NB4 (cell line): ENCODE measurements around the gene FAM217B.

Source experiments
- DNase-seq: peaks from one replicate; pipeline ENCODE4 v3.0.0; 2010; ENCODE audit warnings: low read depth
- H3K4me3 ChIP-seq: one replicate; pipeline ENCODE4 v1.5.1; 2011; ENCODE audit warnings: mild to moderate bottlenecking, low read depth, low read length, moderate library complexity
- CTCF ChIP-seq: IDR thresholded peaks from one replicate; pipeline ENCODE4 v1.5.1; 2012; ENCODE audit warnings: low read depth, low read length
- MYC ChIP-seq: IDR thresholded peaks from 2 replicates; pipeline ENCODE4 v1.6.1; 2011; ENCODE audit warnings: low read depth, low read length
- POLR2A ChIP-seq: IDR thresholded peaks from 2 replicates; pipeline ENCODE4 v1.6.1; 2011; ENCODE audit warnings: mild to moderate bottlenecking; ENCODE audit not compliant: insufficient read length; ENCODE audit errors: extremely low read depth
- TF ChIP-seq, protein P1 (sequence below): IDR thresholded peaks from 2 replicates; pipeline ENCODE4 v1.6.1; 2011; ENCODE audit warnings: low read depth, low read length

FAM217B gene

DNA sequence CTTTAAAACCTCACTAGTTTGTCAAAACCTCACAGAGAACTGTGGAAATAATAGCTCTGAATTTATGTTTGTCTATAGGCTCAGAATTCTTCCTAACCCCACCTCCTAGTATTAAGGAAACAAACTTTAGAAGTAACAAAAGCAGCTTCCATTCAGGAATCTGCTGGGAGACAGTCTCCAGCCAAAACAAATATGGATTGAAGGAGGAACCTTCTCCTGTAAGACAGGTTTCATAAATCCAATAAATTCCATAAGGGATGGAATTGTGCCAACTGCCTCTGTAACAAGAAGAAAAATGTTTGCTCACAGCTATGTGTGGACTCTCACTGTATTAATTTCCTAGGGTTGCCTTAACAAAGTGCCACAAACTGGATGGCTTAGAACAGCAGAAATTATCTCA is 14.3 kb upstream of the FAM217B start:
- no peak for DNase-seq
- no peak for TF ChIP-seq CTCF
- H3K4me3 ChIP-seq: no peak overlapping the region

- no peak for DNase-seq
- TF ChIP-seq CTCF (no peak), POLR2A (no peak), MYC (no peak)
- TF ChIP-seq, protein P1, sequence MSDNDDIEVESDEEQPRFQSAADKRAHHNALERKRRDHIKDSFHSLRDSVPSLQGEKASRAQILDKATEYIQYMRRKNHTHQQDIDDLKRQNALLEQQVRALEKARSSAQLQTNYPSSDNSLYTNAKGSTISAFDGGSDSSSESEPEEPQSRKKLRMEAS: no peak
- H3K4me3 ChIP-seq: no peak overlapping the region
These were observed 8.5 kb upstream of the FAM217B start for GRCh38 chr20:59931511-59932312.

GRCh38 chr20:59932616-59933295 is 7.4 kb upstream of the FAM217B start:
- no peak for TF ChIP-seq MYC
- DNase-seq: no peak
- no peak overlapping the region for H3K4me3 ChIP-seq

- no peak for DNase-seq
- no peak within 1 kb of the TSS for H3K4me3 ChIP-seq
- TF ChIP-seq MYC: no peak
- TF ChIP-seq, protein P1: no peak
- no peak for TF ChIP-seq POLR2A
- TF ChIP-seq CTCF: no peak
These were observed 6.8 kb upstream of the FAM217B start, which contains the start of gene SYCP2 for GRCh38 chr20:59933296-59933848. SYCP2 (minus strand) TSS chr20:59933637; CDS start chr20:59922413, 11,224 bp downstream.

DNA sequence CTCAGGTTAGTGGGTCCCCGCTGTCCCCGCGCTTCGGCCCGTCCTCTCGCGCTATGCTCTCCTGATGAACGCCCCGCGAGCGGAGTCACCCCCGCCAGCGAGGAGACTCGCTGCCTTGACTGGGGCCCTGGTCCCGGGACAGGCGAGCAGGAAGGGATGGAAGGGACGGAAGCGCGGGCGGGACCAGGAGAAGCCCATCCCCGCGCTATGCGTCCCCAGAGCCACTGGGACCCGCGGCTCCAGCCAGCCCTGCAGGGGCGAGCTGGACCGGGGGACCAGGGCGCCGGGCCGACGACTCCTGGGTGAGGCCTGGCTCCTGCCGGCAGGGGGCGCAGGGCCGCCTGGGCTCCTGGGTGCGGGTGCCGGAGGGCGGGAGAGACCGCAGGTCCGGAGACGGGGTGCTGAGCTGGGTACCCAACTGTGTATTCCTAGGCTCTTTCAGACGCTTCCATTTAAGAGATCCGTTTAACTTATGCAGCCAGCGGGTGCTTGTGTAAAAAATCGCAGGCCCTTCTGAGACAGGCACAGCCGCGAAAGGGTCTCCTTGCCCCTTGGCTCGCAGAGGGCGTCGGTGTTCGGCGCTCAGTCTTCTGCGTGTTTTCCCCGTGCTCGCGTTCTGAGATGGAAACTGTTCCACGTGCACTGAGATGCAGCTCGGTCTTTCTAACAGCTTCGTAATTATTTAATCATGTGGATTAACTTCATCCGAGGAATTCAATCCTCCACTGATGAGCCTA is 6.2 kb upstream of the FAM217B start:
- TF ChIP-seq, protein P1: no peak
- TF ChIP-seq POLR2A (no peak), CTCF (no peak), MYC (no peak)
- no peak for DNase-seq
- H3K4me3 ChIP-seq: no peak overlapping the region

GRCh38 chr20:59935457-59936185 is 4.6 kb upstream of the FAM217B start:
- TF ChIP-seq CTCF (no peak), POLR2A (no peak), MYC (no peak)
- TF ChIP-seq, protein P1: no peak
- no peak for DNase-seq

More at GRCh38 chr20:59935457-59936185, 4.6 kb upstream of the FAM217B start:
- H3K4me3 ChIP-seq: no peak overlapping the region
